Endometrial microvascular endothelial cells (primary cell): ENCODE results near the gene LYL1. TPM values are rescaled to one million over a fixed set of nuclear protein-coding genes. Genes with fewer than 3 reads are reported as not detected.

Experiments
- in situ Hi-C: cut with HindIII; loops from 2 replicates; pipeline ENCODE4 v1.10.0; 2017; ENCODE audit warnings: low sequenced_read_pairs, low pct_unique_long_range_greater_than_20kb; ENCODE audit errors: inconsistent ontology term
- total RNA-seq: library from RNA; depleted of rRNA; stranded (reverse); fragments of >200 nt; gene quantifications from one replicate; pipeline ENCODE4 v1.2.3, GENCODE V29; 2015; ENCODE audit errors: inconsistent ontology term

LYL1 gene
- total RNA-seq, 1 donor from 2014 or later: 135 TPM

DNA sequence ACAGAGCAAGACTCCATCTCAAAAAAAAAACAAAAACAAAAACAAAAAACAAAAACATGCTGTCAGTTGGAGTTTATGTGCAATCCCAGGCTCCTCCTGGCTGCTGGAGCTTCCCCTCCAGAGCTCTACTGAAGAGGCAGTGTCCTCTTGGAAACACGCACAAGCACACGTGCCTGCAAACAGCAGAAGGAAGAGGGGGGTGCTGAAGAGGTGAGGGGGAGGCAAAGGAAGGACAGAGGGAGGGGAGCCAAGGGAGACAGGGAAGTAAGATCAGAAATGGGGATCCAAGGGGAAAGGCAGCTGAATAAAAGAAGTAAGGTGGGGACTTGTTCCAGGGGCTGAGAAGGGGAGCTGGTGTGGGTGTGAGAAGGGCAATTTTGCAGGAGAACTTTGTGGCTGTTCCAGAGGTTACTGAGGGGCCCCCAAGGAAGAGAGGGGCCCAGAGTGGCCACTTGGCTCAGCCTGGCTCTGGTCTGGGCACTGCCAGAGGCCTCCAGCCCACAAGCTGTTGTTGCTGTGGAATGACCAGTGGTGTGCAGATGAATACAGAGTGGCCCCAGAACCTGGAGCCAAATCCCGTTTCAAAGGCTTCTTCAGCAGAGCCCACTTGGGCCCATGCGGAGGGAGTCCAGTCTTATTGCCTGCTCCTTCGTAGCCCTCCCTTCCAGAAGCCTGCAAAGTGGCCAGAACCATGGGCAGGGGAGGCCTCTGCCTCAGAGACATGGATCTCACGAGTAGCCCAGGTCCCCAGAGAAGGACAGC, 34.4 kb downstream of the LYL1 start:
- in situ Hi-C loops: no loop called here

- in situ Hi-C loops: no loop called here
These were observed 35.5 kb downstream of the LYL1 start for GRCh38 chr19:13066933-13067807.

DNA sequence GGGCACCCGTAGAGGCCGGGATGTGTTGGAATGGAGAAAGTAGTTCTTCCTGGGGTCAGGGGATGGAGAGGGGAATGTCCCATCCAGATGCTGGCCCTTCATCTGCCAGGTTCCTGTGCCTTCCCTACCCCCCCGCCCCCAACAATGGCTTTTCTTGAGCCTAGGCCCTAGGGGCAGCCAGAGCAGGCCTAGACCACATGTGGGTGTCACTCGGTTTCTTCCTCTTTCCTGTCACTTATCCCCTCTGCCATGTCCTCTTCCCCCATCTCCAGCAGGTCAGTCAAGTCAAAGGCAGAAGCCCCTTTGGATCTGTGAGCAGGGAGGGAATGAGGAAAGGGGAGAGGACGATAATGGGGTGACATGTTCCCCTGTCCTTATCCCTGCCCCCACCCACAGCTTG, 36.4 kb downstream of the LYL1 start:
- in situ Hi-C loops: no loop called here

- in situ Hi-C loops: no loop called here
These were observed 38.6 kb downstream of the LYL1 start for GRCh38 chr19:13064092-13064489.

GRCh38 chr19:13063461-13064091, 39.1 kb downstream of the LYL1 start:
- in situ Hi-C loops: no loop called here

GRCh38 chr19:13062317-13062716, 40.3 kb downstream of the LYL1 start:
- in situ Hi-C loops: no loop called here

DNA sequence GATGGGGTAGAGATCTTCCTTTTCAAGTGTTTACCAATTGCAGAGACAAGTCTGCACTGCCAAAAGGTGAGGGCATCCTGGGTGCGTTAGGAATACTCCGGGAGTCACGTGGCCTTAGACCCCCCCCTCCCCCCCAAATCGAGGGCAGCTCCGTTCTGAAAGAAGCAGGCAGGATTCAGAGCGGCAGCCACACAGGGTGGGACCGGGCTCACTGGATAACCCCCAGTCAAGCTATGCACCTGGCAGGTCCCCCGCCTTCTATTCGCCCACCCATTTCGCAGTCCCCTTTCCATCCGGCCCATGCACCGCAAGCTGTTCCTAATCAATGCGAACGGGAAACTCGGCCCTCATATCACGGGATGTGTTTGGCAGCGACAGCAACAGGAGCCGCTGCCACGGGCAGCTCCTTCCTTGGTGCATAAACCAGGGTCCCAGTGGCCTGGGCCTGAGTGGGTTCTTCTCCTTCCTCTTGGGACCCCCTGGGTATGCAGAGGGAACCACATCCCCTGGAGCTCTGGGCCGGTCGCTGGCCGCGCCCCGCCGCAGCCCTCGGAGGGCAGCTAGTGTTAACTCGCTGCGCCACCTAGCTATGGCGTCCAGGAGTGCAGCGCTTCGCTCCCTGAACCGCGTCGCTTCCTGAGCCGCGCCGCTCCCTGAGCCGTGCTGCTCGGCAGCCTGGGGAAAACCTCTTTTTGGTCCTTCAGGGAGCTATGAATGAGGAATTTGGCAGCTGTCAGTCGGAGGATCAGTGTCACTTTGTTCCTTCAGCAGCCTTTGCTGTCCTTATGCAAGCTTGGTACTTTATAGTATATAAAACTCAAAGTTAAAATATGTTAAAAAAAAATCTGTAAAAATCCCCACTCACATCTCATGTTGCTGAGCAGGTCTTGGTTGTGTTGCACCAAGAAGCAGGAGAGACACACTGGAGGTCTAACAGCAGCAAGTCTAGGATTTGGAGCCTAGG, 41.4 kb downstream of the LYL1 start:
- in situ Hi-C loops: no loop called here

GRCh38 chr19:13060233-13060963, 42.3 kb downstream of the LYL1 start:
- in situ Hi-C loops: no loop called here

DNA sequence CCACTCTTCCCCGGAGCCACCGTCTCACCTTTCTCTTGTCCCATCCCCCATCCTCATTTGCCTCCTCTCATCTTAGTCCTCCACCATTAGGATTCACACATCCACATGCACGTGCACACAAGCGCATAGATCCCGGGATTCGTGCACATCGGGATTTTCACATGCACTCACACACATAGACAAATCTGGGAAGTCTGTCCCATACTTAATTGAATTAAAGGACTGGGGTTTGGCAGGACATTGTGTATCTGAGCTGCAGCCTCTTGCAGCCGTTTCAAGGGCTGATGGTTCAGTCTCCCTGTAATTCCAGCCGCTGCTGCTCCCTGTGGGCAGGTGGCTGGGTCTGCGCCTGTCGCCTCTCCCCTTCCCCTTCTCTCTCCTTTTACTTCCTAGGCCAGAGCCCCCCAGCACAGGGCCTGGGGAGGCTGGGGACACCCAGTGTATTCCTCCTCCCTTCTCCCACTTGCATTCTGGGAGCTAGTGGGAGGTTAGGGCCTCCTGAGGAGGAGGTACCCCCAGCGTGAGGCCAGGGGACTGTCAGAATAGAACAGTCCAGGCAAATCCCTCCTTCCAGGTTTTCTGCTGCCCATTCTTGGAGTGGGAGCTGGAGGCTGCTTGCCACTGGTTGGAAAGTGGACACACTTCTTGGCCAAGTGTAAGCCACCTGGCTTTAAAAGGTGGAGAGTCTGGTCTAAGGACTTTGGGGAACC, 43.6 kb downstream of the LYL1 start:
- in situ Hi-C loops: no loop called here

GRCh38 chr19:13057744-13058143, 44.9 kb downstream of the LYL1 start:
- in situ Hi-C loops: no loop called here

DNA sequence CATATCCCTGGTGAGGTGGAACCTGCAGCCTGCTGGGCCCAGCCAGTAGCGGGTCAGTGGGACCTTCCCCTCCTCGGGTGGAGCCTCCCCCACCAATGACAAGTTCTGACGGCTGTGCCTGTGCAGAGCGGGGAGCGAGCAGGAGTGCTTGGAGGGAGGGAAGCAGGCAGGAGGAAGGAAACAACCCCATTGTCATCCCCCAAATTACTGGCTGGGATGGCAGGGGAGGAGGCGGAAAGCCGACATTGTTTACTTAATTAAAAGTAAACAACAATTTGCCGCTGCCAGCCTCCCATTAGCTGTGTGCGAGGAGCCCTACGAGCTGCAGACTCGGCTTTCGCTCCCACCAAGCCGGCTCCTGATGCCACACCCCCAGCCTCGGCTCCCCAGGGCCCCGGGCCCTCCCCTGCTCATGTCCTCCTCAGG, 45.5 kb downstream of the LYL1 start:
- in situ Hi-C loops: no loop called here

DNA sequence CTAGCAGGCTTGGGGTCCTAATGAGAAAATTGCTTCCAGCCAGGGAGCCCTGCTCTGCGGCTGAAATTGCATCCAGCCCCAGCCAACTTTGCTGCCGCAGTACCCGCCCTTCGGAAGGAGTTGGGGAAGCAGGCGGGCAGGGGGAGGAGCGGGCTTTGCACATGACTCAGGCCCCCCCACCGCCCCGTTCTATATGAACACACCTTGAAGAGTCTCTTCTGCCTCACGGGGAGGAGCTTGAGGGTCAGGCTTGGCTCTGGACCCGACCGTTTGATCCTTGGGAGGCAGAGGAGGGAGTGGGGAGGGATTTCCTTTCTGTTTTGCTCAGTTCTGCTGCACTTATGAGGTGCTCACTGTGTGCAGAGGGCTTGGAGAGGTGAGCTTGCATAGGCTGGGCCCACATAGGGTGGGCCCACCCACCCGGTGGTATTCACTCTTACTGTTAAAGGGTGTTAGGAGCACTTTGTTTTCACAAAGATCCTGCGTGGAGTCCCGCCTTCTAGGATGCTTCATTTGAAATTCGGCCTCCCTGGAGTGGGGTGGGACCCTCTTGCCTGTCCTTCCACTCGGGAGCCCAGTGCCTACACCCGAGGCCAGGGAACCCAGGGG, 46.5 kb downstream of the LYL1 start:
- in situ Hi-C loops: no loop called here

GRCh38 chr19:13055213-13056051, 47.2 kb downstream of the LYL1 start:
- in situ Hi-C loops: no loop called here

GRCh38 chr19:13054626-13055212, 47.9 kb downstream of the LYL1 start:
- in situ Hi-C loops: no loop called here

DNA sequence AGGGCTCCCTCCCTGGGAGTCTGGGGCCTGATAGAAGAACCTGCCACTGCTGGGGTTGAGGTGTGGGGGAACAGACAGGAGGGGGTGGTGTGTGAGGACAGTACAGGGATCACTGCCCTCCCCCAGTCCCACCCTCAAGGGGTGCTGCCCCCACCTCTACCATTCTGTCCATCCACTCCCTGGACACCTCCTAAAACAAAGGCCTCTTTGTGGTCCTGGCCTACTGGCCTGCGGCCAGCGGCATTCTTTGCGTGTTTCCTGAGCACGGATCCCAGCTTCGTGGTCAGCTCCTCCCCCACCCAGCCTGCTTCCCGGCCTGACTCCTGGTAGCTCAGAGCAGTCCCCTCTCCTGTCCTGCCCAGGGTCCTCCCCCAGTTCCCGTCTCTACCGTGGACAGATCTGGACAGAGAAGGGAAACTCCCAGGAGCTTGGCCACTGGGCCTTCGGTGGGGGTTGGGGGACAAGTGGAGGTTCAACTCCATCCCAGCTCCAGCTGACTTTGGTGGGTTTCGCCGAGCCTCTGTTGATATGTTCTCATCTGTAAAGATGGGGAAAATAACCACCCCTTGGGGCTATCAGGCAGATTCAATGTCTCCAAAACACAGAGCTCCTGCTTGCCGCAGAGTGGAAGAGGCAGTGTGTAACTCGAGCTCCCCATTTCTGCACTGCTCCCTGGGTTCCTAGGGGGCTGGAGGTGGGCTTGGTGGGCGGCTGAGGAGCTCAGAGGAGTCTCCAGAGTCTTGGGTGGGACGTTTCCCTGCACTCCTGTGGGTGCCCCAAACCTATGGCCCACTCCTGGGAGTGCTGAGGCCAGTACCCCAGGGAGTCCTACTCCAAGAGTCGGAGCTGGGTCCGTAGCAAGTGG, 48.7 kb downstream of the LYL1 start:
- in situ Hi-C loops: no loop called here
